ENCODE measurements around the gene CHD9NB.

GRCh38 chr16:53059672-53060071 is 7.0 kb upstream of the CHD9NB start:
- TF ChIP-seq YY1 (IDR thresholded peaks at IDR 0.05; ENCODE audit: borderline replicate concordance in 1 of 3, control insufficient read depth in 1 of 3, extremely low read depth in 1 of 3, insufficient read depth in 3 of 3, insufficient read length in 1 of 3, insufficient replicate concordance in 2 of 3, low read depth in 1 of 3, low read length in 2 of 3) (no peak), VEZF1 (CRISPR knock-in tag; IDR thresholded peaks at IDR 0.05) (no peak), USF2 (CRISPR knock-in tag; IDR thresholded peaks at IDR 0.05) (no peak), POLR2AphosphoS2 (IDR thresholded peaks at IDR 0.05; ENCODE audit: low read length) (no peak), HOMEZ (CRISPR knock-in tag; IDR thresholded peaks at IDR 0.05) (no peak), ZBTB12 (CRISPR knock-in tag; IDR thresholded peaks at IDR 0.05) (no peak), CTCF (IDR thresholded peaks at IDR 0.05 in 2 of 3, conservative IDR thresholded peaks at IDR 0.05 in 1 of 3; ENCODE audit: insufficient read depth in 2 of 3, low read depth in 1 of 3, low read length in 3 of 3) (no peak), FOXJ2 (tag; IDR thresholded peaks at IDR 0.05) (no peak), FOXP4 (CRISPR knock-in tag; IDR thresholded peaks at IDR 0.05; ENCODE audit: borderline replicate concordance) (no peak), TRIM28 (IDR thresholded peaks at IDR 0.05) (no peak), CHD1 (IDR thresholded peaks at IDR 0.05; ENCODE audit: low read length) (no peak), MTF1 (CRISPR knock-in tag; IDR thresholded peaks at IDR 0.05; ENCODE audit: borderline replicate concordance) (no peak), ZNF778 (CRISPR knock-in tag; IDR thresholded peaks at IDR 0.05) (no peak)

Measured in K562 (cell line).